Effector memory CD4-positive, alpha-beta T cell (primary cell): Measurements from ENCODE around the gene GJD4.

Experiments
- DNase-seq, 3 donors: peaks; one replicate each; pipeline ENCODE4 v3.0.0-alpha.2; 2020
- H3K27ac ChIP-seq: 2 replicates; pipeline ENCODE4 v1.7.0; 2013; ENCODE audit warnings: mild to moderate bottlenecking, low read length, moderate library complexity; ENCODE audit not compliant: insufficient read depth, poor library complexity, severe bottlenecking
- H3K27me3 ChIP-seq: replicated peaks from 2 replicates; pipeline ENCODE4 v1.7.0; 2013; ENCODE audit warnings: mild to moderate bottlenecking, low read length; ENCODE audit not compliant: insufficient read depth, control insufficient read depth, poor library complexity, severe bottlenecking
- H3K36me3 ChIP-seq: 2 replicates; pipeline ENCODE4 v1.7.0; 2013; ENCODE audit warnings: mild to moderate bottlenecking, low read length, moderate library complexity; ENCODE audit not compliant: control insufficient read depth, insufficient read depth
- H3K4me1 ChIP-seq: 2 replicates; pipeline ENCODE4 v1.7.0; 2013; ENCODE audit warnings: low read length, mild to moderate bottlenecking; ENCODE audit not compliant: control insufficient read depth, insufficient read depth, poor library complexity, severe bottlenecking
- H3K4me3 ChIP-seq: 2 replicates; pipeline ENCODE4 v1.7.0; 2013; ENCODE audit warnings: low read length, low read depth, mild to moderate bottlenecking; ENCODE audit not compliant: insufficient read depth, poor library complexity, severe bottlenecking
- H3K9me3 ChIP-seq: 2 replicates; pipeline ENCODE4 v1.7.0; 2013; ENCODE audit warnings: mild to moderate bottlenecking, low read length, moderate library complexity; ENCODE audit not compliant: control insufficient read depth

The GJD4 gene

GRCh38 chr10:35592441-35592840, 12.7 kb upstream of the GJD4 start:
- H3K4me3 ChIP-seq = no peak overlapping the region
- DNase-seq = no peak
- H3K27me3 ChIP-seq = no peaks in the 10 kb centered on the region
- no peaks in the 10 kb centered on the region for H3K4me1 ChIP-seq
- H3K9me3 ChIP-seq = no peaks in the 10 kb centered on the region
- no peaks in the 10 kb centered on the region for H3K36me3 ChIP-seq
- no peak overlapping the region for H3K27ac ChIP-seq

GRCh38 chr10:35594115-35595079, 10.7 kb upstream of the GJD4 start:
- no peak for DNase-seq
- H3K4me1 ChIP-seq = no peaks in the 10 kb centered on the region
- no peaks in the 10 kb centered on the region for H3K36me3 ChIP-seq
- H3K27ac ChIP-seq = no peak overlapping the region
- H3K4me3 ChIP-seq = no peak overlapping the region
- H3K27me3 ChIP-seq = no peaks in the 10 kb centered on the region
- H3K9me3 ChIP-seq = no peaks in the 10 kb centered on the region

GRCh38 chr10:35595106-35595505, 10.0 kb upstream of the GJD4 start:
- DNase-seq = no peak
- Histone ChIP-seq H3K4me3 (no peak overlapping the region), H3K27me3 (no peaks in the 10 kb centered on the region)

GRCh38 chr10:35598379-35598778, 6.8 kb upstream of the GJD4 start:
- Histone ChIP-seq H3K9me3 (no peaks in the 10 kb centered on the region), H3K4me3 (no peak overlapping the region), H3K27me3 (no peaks in the 10 kb centered on the region), H3K36me3 (no peaks in the 10 kb centered on the region), H3K4me1 (no peaks in the 10 kb centered on the region), H3K27ac (no peak overlapping the region)
- no peak for DNase-seq

More at GRCh38 chr10:35595106-35595505, 10.0 kb upstream of the GJD4 start:
- Histone ChIP-seq H3K9me3 (no peaks in the 10 kb centered on the region), H3K36me3 (no peaks in the 10 kb centered on the region), H3K27ac (no peak overlapping the region), H3K4me1 (no peaks in the 10 kb centered on the region)

- Histone ChIP-seq H3K36me3 (no peaks in the 10 kb centered on the region), H3K4me3 (no peak overlapping the region), H3K9me3 (no peaks in the 10 kb centered on the region), H3K4me1 (no peaks in the 10 kb centered on the region), H3K27me3 (peaks cover 4% of the 10 kb centered on the region), H3K27ac (no peak overlapping the region)
- DNase-seq = no peak
Observed at GRCh38 chr10:35600193-35600592, 4.9 kb upstream of the GJD4 start.

GRCh38 chr10:35606430-35606829, 1.3 kb downstream of the GJD4 start:
- H3K4me1 ChIP-seq = peaks cover 9% of the 10 kb centered on the region
- DNase-seq = no peak
- H3K9me3 ChIP-seq = no peaks in the 10 kb centered on the region
- no peaks in the 10 kb centered on the region for H3K36me3 ChIP-seq
- peaks cover 4% of the 10 kb centered on the region for H3K27me3 ChIP-seq
- H3K4me3 ChIP-seq = no peak overlapping the region
- H3K27ac ChIP-seq = no peak overlapping the region

- H3K36me3 ChIP-seq = no peaks in the 10 kb centered on the region
- H3K27ac ChIP-seq = no peak overlapping the region
- peaks cover 4% of the 10 kb centered on the region for H3K27me3 ChIP-seq
- no peaks in the 10 kb centered on the region for H3K9me3 ChIP-seq
- peaks cover 9% of the 10 kb centered on the region for H3K4me1 ChIP-seq
- no peak for DNase-seq
- peak overlapping the region; percentile 49 for H3K4me3 ChIP-seq
Observed at GRCh38 chr10:35607475-35608327, 2.6 kb downstream of the GJD4 start.

- no peaks in the 10 kb centered on the region for H3K36me3 ChIP-seq
- peaks cover 4% of the 10 kb centered on the region for H3K27me3 ChIP-seq
- DNase-seq = no peak
- no peak overlapping the region for H3K27ac ChIP-seq
- no peaks in the 10 kb centered on the region for H3K9me3 ChIP-seq
- H3K4me1 ChIP-seq = peaks cover 9% of the 10 kb centered on the region
- peak overlapping the region; percentile 49 for H3K4me3 ChIP-seq
Observed at GRCh38 chr10:35608328-35608672, 3.2 kb downstream of the GJD4 start.

GRCh38 chr10:35611750-35612149, 6.6 kb downstream of the GJD4 start:
- Histone ChIP-seq H3K4me3 (no peak overlapping the region), H3K36me3 (no peaks in the 10 kb centered on the region), H3K27ac (no peak overlapping the region), H3K27me3 (no peaks in the 10 kb centered on the region), H3K9me3 (no peaks in the 10 kb centered on the region), H3K4me1 (peaks cover 9% of the 10 kb centered on the region)
- no peak for DNase-seq
